ENCODE results near the gene FOXE1. TPM values are rescaled to one million over a fixed set of nuclear protein-coding genes. Genes with fewer than 3 reads are reported as not detected.

The FOXE1 gene
- total and polyA plus RNA-seq, 7 donors, result not detected

DNA sequence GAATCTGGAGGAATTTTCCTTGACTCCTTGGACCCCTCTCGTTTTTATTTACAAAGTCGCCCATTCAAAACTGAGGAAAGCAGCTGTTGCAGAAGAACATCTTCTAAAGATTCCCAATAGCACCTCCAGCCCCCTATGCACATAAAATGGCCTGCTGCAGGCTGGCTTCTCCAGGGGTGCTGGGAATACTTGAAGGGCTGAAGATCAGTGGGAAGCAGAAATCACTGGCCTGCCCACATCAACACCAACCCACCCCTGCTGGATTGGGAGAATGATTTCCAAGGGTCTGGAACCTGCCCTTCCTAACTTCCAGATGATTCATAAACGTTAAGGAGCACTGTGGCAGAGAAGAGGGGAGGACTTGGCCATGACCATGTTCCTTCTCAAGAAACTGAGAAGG, 3.0 kb upstream of the FOXE1 start:
- Histone ChIP-seq H3K36me3 (no peaks in the 10 kb centered on the region), H3K27ac (no peak overlapping the region), H3K4me3 (no peak overlapping the region), H3K4me1 (peaks cover 0 to 49% (median 43%) of the 10 kb centered on the region in 4 donors), H3K27me3 (peaks cover 77 to 100% (median 95%) of the 10 kb centered on the region in 3 donors), H3K9me3 (no peaks in the 10 kb centered on the region)
- WGBS, 2 donors, result 24 to 47% methylated on average over 3 of the region's 3 CpGs
- intact Hi-C loops (cut with DNase I), result no loop called here
- TF ChIP-seq POLR2A (IDR thresholded peaks at IDR 0.05), result no peak
- no peak for TF ChIP-seq EP300 (IDR thresholded peaks at IDR 0.05)
- no peak for TF ChIP-seq POLR2AphosphoS5 (IDR thresholded peaks at IDR 0.05)
- TF ChIP-seq, protein P1, sequence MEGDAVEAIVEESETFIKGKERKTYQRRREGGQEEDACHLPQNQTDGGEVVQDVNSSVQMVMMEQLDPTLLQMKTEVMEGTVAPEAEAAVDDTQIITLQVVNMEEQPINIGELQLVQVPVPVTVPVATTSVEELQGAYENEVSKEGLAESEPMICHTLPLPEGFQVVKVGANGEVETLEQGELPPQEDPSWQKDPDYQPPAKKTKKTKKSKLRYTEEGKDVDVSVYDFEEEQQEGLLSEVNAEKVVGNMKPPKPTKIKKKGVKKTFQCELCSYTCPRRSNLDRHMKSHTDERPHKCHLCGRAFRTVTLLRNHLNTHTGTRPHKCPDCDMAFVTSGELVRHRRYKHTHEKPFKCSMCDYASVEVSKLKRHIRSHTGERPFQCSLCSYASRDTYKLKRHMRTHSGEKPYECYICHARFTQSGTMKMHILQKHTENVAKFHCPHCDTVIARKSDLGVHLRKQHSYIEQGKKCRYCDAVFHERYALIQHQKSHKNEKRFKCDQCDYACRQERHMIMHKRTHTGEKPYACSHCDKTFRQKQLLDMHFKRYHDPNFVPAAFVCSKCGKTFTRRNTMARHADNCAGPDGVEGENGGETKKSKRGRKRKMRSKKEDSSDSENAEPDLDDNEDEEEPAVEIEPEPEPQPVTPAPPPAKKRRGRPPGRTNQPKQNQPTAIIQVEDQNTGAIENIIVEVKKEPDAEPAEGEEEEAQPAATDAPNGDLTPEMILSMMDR (IDR thresholded peaks at IDR 0.05), result no peak
- DNase-seq, result no peak

- WGBS, 2 donors, result 22 to 35% methylated on average over 13 of the region's 13 CpGs
- intact Hi-C loops (cut with DNase I), result no loop called here
- no peaks in the 10 kb centered on the region for H3K36me3 ChIP-seq
- H3K4me1 ChIP-seq, result peaks cover 0 to 53% (median 43%) of the 10 kb centered on the region in 4 donors
- H3K27ac ChIP-seq, result no peak overlapping the region
- H3K4me3 ChIP-seq, result no peak overlapping the region
- peaks cover 86 to 100% (median 100%) of the 10 kb centered on the region in 3 donors for H3K27me3 ChIP-seq
- no peaks in the 10 kb centered on the region for H3K9me3 ChIP-seq
- TF ChIP-seq, protein P1 (IDR thresholded peaks at IDR 0.05), result no peak
- TF ChIP-seq POLR2AphosphoS5 (IDR thresholded peaks at IDR 0.05) (no peak), POLR2A (IDR thresholded peaks at IDR 0.05) (no peak), EP300 (IDR thresholded peaks at IDR 0.05) (no peak)
- no peak for DNase-seq
These were observed 2.1 kb upstream of the FOXE1 start for GRCh38 chr9:97850746-97851445.

DNA sequence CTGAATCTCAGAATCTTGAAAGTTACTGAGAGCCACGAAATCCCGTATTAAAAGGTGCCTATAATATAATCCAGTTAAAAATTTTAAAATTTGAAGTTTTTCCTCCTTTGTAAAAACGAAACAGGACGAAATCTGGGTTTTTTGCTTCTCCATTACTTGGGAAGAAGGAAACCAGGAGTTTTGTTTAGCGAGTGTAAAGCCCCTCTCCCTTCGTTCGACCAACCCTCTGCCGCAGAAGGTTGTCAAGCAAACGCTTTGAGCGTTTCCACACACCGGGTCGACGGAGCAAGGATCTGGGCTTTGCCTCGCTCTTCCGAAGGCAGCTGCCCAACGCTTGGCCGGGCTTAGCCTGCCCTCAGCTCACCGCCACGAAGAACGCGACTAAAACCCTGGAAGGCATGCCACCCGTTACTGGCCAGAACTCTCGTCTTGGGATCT, 1.6 kb upstream of the FOXE1 start:
- TF ChIP-seq POLR2AphosphoS5 (IDR thresholded peaks at IDR 0.05) (peak in 1 of 4 donors; percentile 38), EP300 (IDR thresholded peaks at IDR 0.05) (no peak)
- no peak for DNase-seq
- Histone ChIP-seq H3K4me1 (peaks cover 0 to 53% (median 43%) of the 10 kb centered on the region in 4 donors), H3K4me3 (no peak overlapping the region), H3K36me3 (no peaks in the 10 kb centered on the region), H3K9me3 (no peaks in the 10 kb centered on the region), H3K27ac (no peak overlapping the region), H3K27me3 (peaks cover 86 to 100% (median 100%) of the 10 kb centered on the region in 3 donors)
- intact Hi-C loops (cut with DNase I), result no loop called here
- 7 to 27% methylated on average over 23 of the region's 23 CpGs for WGBS, 2 donors

- Histone ChIP-seq H3K27ac (no peak overlapping the region), H3K4me3 (no peak overlapping the region), H3K4me1 (peaks cover 0 to 53% (median 43%) of the 10 kb centered on the region in 4 donors), H3K9me3 (no peaks in the 10 kb centered on the region), H3K27me3 (peaks cover 85 to 100% (median 99%) of the 10 kb centered on the region in 3 donors), H3K36me3 (no peaks in the 10 kb centered on the region)
- no peak for DNase-seq
- intact Hi-C loops (cut with DNase I), result no loop called here
- 7 to 17% methylated on average over 24 of the region's 24 CpGs for WGBS, 2 donors
- TF ChIP-seq, protein P1 (IDR thresholded peaks at IDR 0.05), result no peak
- TF ChIP-seq POLR2A (IDR thresholded peaks at IDR 0.05) (no peak), EP300 (IDR thresholded peaks at IDR 0.05) (no peak), POLR2AphosphoS5 (IDR thresholded peaks at IDR 0.05) (no peak)
These were observed 1.0 kb upstream of the FOXE1 start for GRCh38 chr9:97852001-97852398.

- Histone ChIP-seq H3K27me3 (peaks cover 87 to 100% (median 99%) of the 10 kb centered on the region in 3 donors), H3K4me1 (peaks cover 0 to 57% (median 43%) of the 10 kb centered on the region in 4 donors), H3K9me3 (no peaks in the 10 kb centered on the region), H3K27ac (no peak overlapping the region), H3K36me3 (no peaks in the 10 kb centered on the region), H3K4me3 (peak overlapping the region in 2 of 4 donors; percentile 42 to 43)
- TF ChIP-seq POLR2AphosphoS5 (IDR thresholded peaks at IDR 0.05) (no peak), EP300 (IDR thresholded peaks at IDR 0.05) (no peak), POLR2A (IDR thresholded peaks at IDR 0.05) (no peak)
- TF ChIP-seq, protein P1 (IDR thresholded peaks at IDR 0.05), result no peak
- 4 to 9% methylated on average over 34 of the region's 34 CpGs for WGBS, 2 donors
- no peak for DNase-seq
- intact Hi-C loops (cut with DNase I), result no loop called here
These were observed 499 bp upstream of the FOXE1 start for GRCh38 chr9:97852399-97853055.
